Activated CD4-positive, alpha-beta T cell treated with anti-CD3 and anti-CD28 coated beads for 1 hour (primary cell): ENCODE measurements around the gene PCSK5.
"Not testable (repeated sequence)": the region's sequence is repeated elsewhere in the genome, so short reads cannot be mapped to it uniquely, and the experiment has no call there.

ENCODE experiments used
- DNase-seq: peaks from one replicate; pipeline ENCODE4 v3.0.0-alpha.2; 2020

Gene PCSK5

GRCh38 chr9:76022317-76022716 lies 131.8 kb downstream of the PCSK5 start:
- DNase-seq = no peak

GRCh38 chr9:76023715-76024195 lies 133.3 kb downstream of the PCSK5 start:
- DNase-seq = peak; percentile 17

- no peak for DNase-seq
Observed at GRCh38 chr9:76025286-76025685, 134.8 kb downstream of the PCSK5 start.

- no peak for DNase-seq
Observed at GRCh38 chr9:76026796-76027195, 136.3 kb downstream of the PCSK5 start.

GRCh38 chr9:76027416-76027815 lies 136.9 kb downstream of the PCSK5 start:
- no peak for DNase-seq

- DNase-seq = no peak
Observed at GRCh38 chr9:76027861-76028260, 137.4 kb downstream of the PCSK5 start.

- no peak for DNase-seq
Observed at GRCh38 chr9:76032038-76032796, 141.7 kb downstream of the PCSK5 start.

- no peak for DNase-seq
Observed at GRCh38 chr9:76032797-76033373, 142.4 kb downstream of the PCSK5 start.

- no peak for DNase-seq
Observed at GRCh38 chr9:76034049-76034448, 143.6 kb downstream of the PCSK5 start.

- DNase-seq = no peak
Observed at GRCh38 chr9:76036762-76037161, 146.3 kb downstream of the PCSK5 start.

- no peak for DNase-seq
Observed at GRCh38 chr9:76037587-76038225, 147.2 kb downstream of the PCSK5 start.

- DNase-seq = no peak
Observed at GRCh38 chr9:76038431-76038830, 148.0 kb downstream of the PCSK5 start.

- no peak for DNase-seq
Observed at GRCh38 chr9:76044266-76044819, 153.9 kb downstream of the PCSK5 start.

GRCh38 chr9:76045221-76045620 lies 154.7 kb downstream of the PCSK5 start:
- DNase-seq = no peak

- no peak for DNase-seq
Observed at GRCh38 chr9:76049341-76049740, 158.9 kb downstream of the PCSK5 start.

- DNase-seq = no peak
Observed at GRCh38 chr9:76067696-76068095, 177.2 kb downstream of the PCSK5 start.

GRCh38 chr9:76077537-76077936 lies 187.1 kb downstream of the PCSK5 start:
- no peak for DNase-seq

GRCh38 chr9:76081281-76081680 lies 190.8 kb downstream of the PCSK5 start:
- not testable (repeated sequence) for DNase-seq

GRCh38 chr9:76082057-76082456 lies 191.6 kb downstream of the PCSK5 start:
- DNase-seq = no peak

- no peak for DNase-seq
Observed at GRCh38 chr9:76085596-76085995, 195.1 kb downstream of the PCSK5 start.

GRCh38 chr9:76086539-76086938 lies 196.1 kb downstream of the PCSK5 start:
- no peak for DNase-seq

GRCh38 chr9:76087976-76088375 lies 197.5 kb downstream of the PCSK5 start:
- no peak for DNase-seq

GRCh38 chr9:76090330-76090729 lies 199.9 kb downstream of the PCSK5 start:
- no peak for DNase-seq

GRCh38 chr9:76090909-76091308 lies 200.4 kb downstream of the PCSK5 start:
- no peak for DNase-seq
